ENCODE data around the gene FKBP1A. TPM values are rescaled to one million over a fixed set of nuclear protein-coding genes. Genes with fewer than 3 reads are reported as not detected.

The FKBP1A gene
- total RNA-seq, 1 experiment from 2014 or later = 196 TPM

GRCh38 chr20:1383623-1384404, 9.0 kb downstream of the FKBP1A start:
- no peak overlapping the region for H4K91ac ChIP-seq (ENCODE audit: insufficient read length, low read depth, low read length)
- H2AFZ ChIP-seq (ENCODE audit: low read length) = no peak overlapping the region
- H2BK120ac ChIP-seq (ENCODE audit: low read depth, low read length, poor library complexity, severe bottlenecking) = no peak overlapping the region
- peaks cover 34% of the 10 kb centered on the region for H3K79me1 ChIP-seq (ENCODE audit: insufficient read depth, low read depth, low read length, poor library complexity, severe bottlenecking)
- Mint-ChIP-seq H3K4me3 (no peak overlapping the region), H3K27ac (no peak overlapping the region), H3K27me3 (ENCODE audit: low read depth) (no peaks in the 10 kb centered on the region), H3K4me1 (peaks cover 12 to 15% of the 10 kb centered on the region in 2 experiments), H3K36me3 (ENCODE audit: insufficient read depth in 1 of 3, low read depth in 3 of 3) (peaks cover 0 to 3% (median 2%) of the 10 kb centered on the region in 3 experiments; a peak in 4 of 7 replicates), H3K9me3 (no peaks in the 10 kb centered on the region)
- no peak overlapping the region for H3K18ac ChIP-seq (ENCODE audit: insufficient read length, low read depth, low read length)
- no peak overlapping the region for H2BK12ac ChIP-seq (ENCODE audit: insufficient read length, low read depth, low read length)
- no peaks in the 10 kb centered on the region for H3K23me2 ChIP-seq (ENCODE audit: insufficient read length, low read depth, low read length, poor library complexity, severe bottlenecking)
- H3K4ac ChIP-seq (ENCODE audit: low read depth, low read length) = no peak overlapping the region
- no peak overlapping the region for H3K9ac ChIP-seq (ENCODE audit: extremely low read depth, insufficient read length, low read length)
- H3K79me2 ChIP-seq (ENCODE audit: insufficient read depth, low read length) = peaks cover 49% of the 10 kb centered on the region; the same call in 1 of the 2 replicates
- H4K5ac ChIP-seq (ENCODE audit: insufficient read length, low read depth, low read length) = no peak overlapping the region
- no peak overlapping the region for H3K4me2 ChIP-seq (ENCODE audit: insufficient read depth, insufficient read length, low read length)
- no peaks in the 10 kb centered on the region for H3K27me3 ChIP-seq (ENCODE audit: insufficient read depth, low read length)
- no peak overlapping the region for H3K23ac ChIP-seq (ENCODE audit: insufficient read length, low read depth, low read length)
- no peak overlapping the region for H2BK20ac ChIP-seq (ENCODE audit: low read depth, low read length, poor library complexity, severe bottlenecking)
- no peak overlapping the region for H2BK5ac ChIP-seq (ENCODE audit: insufficient read length, low read length)
- no peak overlapping the region for H3K56ac ChIP-seq (ENCODE audit: insufficient read length, low read depth, low read length)
- H3T11ph ChIP-seq (ENCODE audit: low read length) = no peak overlapping the region
- no peak overlapping the region for H4K8ac ChIP-seq (replicated peaks; ENCODE audit: insufficient read length, low read depth, low read length)
- H3K27ac ChIP-seq (ENCODE audit: insufficient read length, low read depth, low read length) = no peak overlapping the region
- H3K9me3 ChIP-seq (ENCODE audit: control insufficient read depth, low read depth, low read length) = no peaks in the 10 kb centered on the region
- no peaks in the 10 kb centered on the region for H4K20me1 ChIP-seq (ENCODE audit: control insufficient read depth, insufficient read depth, insufficient read length)
- no peak for TF ChIP-seq CTCF (conservative IDR thresholded peaks at IDR 0.05)
- no peak overlapping the region for H2BK15ac ChIP-seq (ENCODE audit: low read depth, low read length)
- H2AK5ac ChIP-seq (ENCODE audit: insufficient read length, low read length) = no peak overlapping the region
- H3K4me1 ChIP-seq (ENCODE audit: insufficient read depth, low read length) = 0 out of 2 replicates have a peak, but pooled peaks cover under 1% of the 10 kb centered on the region
- no peak for DNase-seq
- WGBS (ENCODE audit: extremely low coverage, insufficient read length, low lambda C conversion rate) = no CpG with 5 or more reads among the region's 5 CpGs
- H3K14ac ChIP-seq (ENCODE audit: insufficient read depth, low read length) = no peak overlapping the region

Measured in H9 (cell line).